OCI-LY1 (cell line): ENCODE results near the gene TMEM138.

ENCODE experiments used
- CTCF ChIP-seq: fragments of 200-600 bp; sonication (generic), shearing (Covaris generic); IDR thresholded peaks from 2 replicates; pipeline ENCODE4 v1.5.1; 2017; ENCODE audit warnings: mild to moderate bottlenecking, antibody characterized with exemption, low read length, moderate library complexity, mixed read lengths
- EZH2 ChIP-seq: fragments of 200-600 bp; sonication (generic), shearing (Covaris generic); IDR thresholded peaks from 2 replicates; pipeline ENCODE4 v1.8.0; 2017; ENCODE audit warnings: borderline replicate concordance, mixed run types, mild to moderate bottlenecking, antibody characterized with exemption, low read length, moderate library complexity, mixed read lengths

DNA sequence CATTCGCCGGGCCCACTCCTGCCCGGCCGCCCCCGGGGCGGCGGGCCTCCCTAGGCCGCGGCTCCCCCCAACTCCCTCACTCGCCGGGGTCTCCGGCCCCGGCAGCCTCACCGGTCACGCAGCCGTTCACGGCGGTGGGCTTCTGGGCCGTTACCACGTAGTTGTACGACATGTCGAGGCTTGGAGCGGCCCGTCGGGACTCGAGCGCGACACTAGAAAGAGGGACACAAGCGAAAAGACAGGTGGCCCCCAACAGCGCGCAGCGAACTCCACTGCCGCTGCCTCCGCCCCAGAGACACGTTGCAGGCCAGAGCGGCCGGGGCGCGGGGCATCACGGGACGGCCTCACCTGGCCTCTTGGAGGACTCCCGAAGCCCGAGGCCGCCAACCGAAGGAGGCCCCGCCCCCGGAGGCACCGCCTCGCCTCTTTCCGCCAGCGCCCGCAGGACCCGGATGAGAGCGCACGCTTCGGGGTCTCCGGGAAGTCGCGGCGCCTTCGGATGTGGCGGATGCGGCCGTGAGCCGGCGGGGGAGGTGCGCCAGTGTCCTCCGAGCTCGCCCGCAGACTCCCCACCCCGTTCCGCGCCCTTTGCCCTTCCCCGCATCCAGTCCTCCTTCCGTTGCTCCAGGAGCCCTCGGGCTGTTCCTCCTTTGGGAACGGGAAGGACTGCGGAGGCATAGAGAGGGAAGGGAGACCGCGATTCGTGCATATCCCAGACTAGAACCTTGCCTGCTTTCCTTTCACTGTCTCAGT is 29.2 kb upstream of the TMEM138 start, which contains the start of the genes DDB1 and TKFC:
- no peak for TF ChIP-seq CTCF
- TF ChIP-seq EZH2, result no peak
